Measurements from ENCODE around the gene CCDC149. TPM values are rescaled to one million over a fixed set of nuclear protein-coding genes. Genes with fewer than 3 reads are reported as not detected.

The CCDC149 gene
- total and polyA plus RNA-seq, 2 of the 4 experiments (the other 2 are of a cell fraction), result 6.7 to 7.0 TPM

- no peak overlapping the region for H3K18ac ChIP-seq (ENCODE audit: low read depth, low read length)
- intact Hi-C loops (cut with micrococcal nuclease), result no loop called here
- no peak overlapping the region for H2BK20ac ChIP-seq (ENCODE audit: low read depth, low read length)
- 89% methylated on average over 3 of the region's 5 CpGs; no CpG with 5 or more reads in 1 of the 2 experiments for WGBS, 2 experiments (ENCODE audit: extremely low coverage in 2 of 2, insufficient read length in 1 of 2)
- in situ Hi-C loops (cut with MboI; ENCODE audit: low sequenced_read_pairs), result no loop called here
- ChIA-PET CTCF (no interaction called here), POLR2A (ENCODE audit: unreplicated experiment) (no interaction called here)
- no peak overlapping the region for H3K4me3 ChIP-seq (ENCODE audit: insufficient read depth, low read depth, low read length)
- H3K27ac ChIP-seq (ENCODE audit: insufficient read depth, low read length), result no peak overlapping the region
- no peaks in the 10 kb centered on the region; the same call in 1 of the 2 replicates for H3K9me3 ChIP-seq (ENCODE audit: control insufficient read depth, insufficient read depth, low read length)
- no peaks in the 10 kb centered on the region for H3K27me3 ChIP-seq (ENCODE audit: control insufficient read depth, insufficient read depth, low read length)
- TF ChIP-seq RAD21 (IDR thresholded peaks at IDR 0.05; ENCODE audit: low read length) (no peak), USF2 (IDR thresholded peaks at IDR 0.05; ENCODE audit: low read depth, low read length) (no peak), FOS (IDR thresholded peaks at IDR 0.05; ENCODE audit: low read depth, low read length) (no peak), POLR2A (IDR thresholded peaks at IDR 0.05; ENCODE audit: low read depth, low read length) (no peak), RFX5 (IDR thresholded peaks at IDR 0.05; ENCODE audit: low read depth, low read length) (no peak), CHD1 (IDR thresholded peaks at IDR 0.05; ENCODE audit: low read depth, low read length) (no peak), SMC3 (IDR thresholded peaks at IDR 0.05; ENCODE audit: low read depth, low read length) (no peak), RCOR1 (IDR thresholded peaks at IDR 0.05; ENCODE audit: insufficient replicate concordance, low read length) (no peak), ELK1 (IDR thresholded peaks at IDR 0.05; ENCODE audit: borderline replicate concordance, low read depth, low read length) (no peak), CEBPB (IDR thresholded peaks at IDR 0.05; ENCODE audit: low read depth, low read length) (no peak), MAFK (IDR thresholded peaks at IDR 0.05; ENCODE audit: low read depth, low read length) (no peak), NFE2L2 (IDR thresholded peaks at IDR 0.05; ENCODE audit: low read depth, low read length) (no peak), BHLHE40 (IDR thresholded peaks at IDR 0.05; ENCODE audit: low read depth, low read length) (no peak)
- H3K56ac ChIP-seq (ENCODE audit: extremely low read depth, insufficient read depth, low read length), result no peak overlapping the region
- BruUV-seq (replicated peaks), result no TSS peak
- H4K20me1 ChIP-seq (ENCODE audit: insufficient read depth, low read length), result no peaks in the 10 kb centered on the region
- no peak overlapping the region for H3K23ac ChIP-seq (ENCODE audit: low read depth, low read length)
- DNase-seq (no peak), ATAC-seq (ENCODE audit: low read depth) (no peak)
- H4K8ac ChIP-seq (ENCODE audit: low read depth in 2 of 2, low read length in 2 of 2), result no peak overlapping the region
- H3K14ac ChIP-seq (replicated peaks; ENCODE audit: low read depth, low read length), result no peak overlapping the region
- H3K9me1 ChIP-seq (ENCODE audit: insufficient read depth, low read length), result 0 out of 2 replicates have a peak, but pooled peaks cover 4% of the 10 kb centered on the region
- H4K5ac ChIP-seq (ENCODE audit: low read depth, low read length), result no peak overlapping the region
- H2BK120ac ChIP-seq (ENCODE audit: low read depth, low read length), result no peak overlapping the region
- H2AK9ac ChIP-seq (replicated peaks; ENCODE audit: low read depth, low read length, poor library complexity), result no peak overlapping the region
- peaks cover 5% of the 10 kb centered on the region; the same call in 1 of the 2 replicates for H3K36me3 ChIP-seq (ENCODE audit: control insufficient read depth, insufficient read depth, low read length)
- H3K4ac ChIP-seq (ENCODE audit: low read depth, low read length), result no peak overlapping the region
- no peak overlapping the region for H2BK5ac ChIP-seq (ENCODE audit: low read depth, low read length, poor library complexity, severe bottlenecking)
- no peak overlapping the region for H3K9ac ChIP-seq (ENCODE audit: low read depth, low read length)
- H3K79me1 ChIP-seq (ENCODE audit: low read depth in 1 of 2, low read length in 2 of 2), result no peaks in the 10 kb centered on the region
- no peak overlapping the region for H2BK15ac ChIP-seq (ENCODE audit: low read depth, low read length)
- no peak overlapping the region for H3K4me2 ChIP-seq (ENCODE audit: low read depth, low read length)
- H2AK5ac ChIP-seq (ENCODE audit: low read depth, low read length), result no peak overlapping the region
- no peak overlapping the region for H4K91ac ChIP-seq (ENCODE audit: insufficient read depth, low read depth, low read length)
- H2AFZ ChIP-seq (replicated peaks; ENCODE audit: low read length, poor library complexity), result no peak overlapping the region
- H3K4me1 ChIP-seq (ENCODE audit: control insufficient read depth, insufficient read depth, low read length), result peaks cover 2% of the 10 kb centered on the region; the same call in 1 of the 2 replicates
- dilution Hi-C loops (cut with HindIII; ENCODE audit: low sequenced_read_pairs, unreplicated experiment), result no loop called here
These were observed 75.1 kb downstream of the CCDC149 start for GRCh38 chr4:24837781-24838180.

Measured in IMR-90 (cell line).